SK-N-SH (cell line): ENCODE results near the gene DHPS.

Source experiments
- CHD2 ChIP-seq: fragments of 150-350 bp; IDR thresholded peaks from 2 replicates; pipeline ENCODE4 v1.6.1; 2018; ENCODE audit warnings: low read length; ENCODE audit not compliant: partially characterized antibody
- EP300 ChIP-seq, 2 experiments: IDR thresholded peaks; 2 replicates each; pipeline versions ENCODE4 v1.4.0 to v1.6.1; 2012; ENCODE audit warnings: borderline replicate concordance in 1 of 2, low read depth in 1 of 2, low read length in 1 of 2
- EZH2phosphoT487 ChIP-seq: fragments of 200-600 bp; sonication (generic); IDR thresholded peaks from 2 replicates; pipeline ENCODE4 v1.6.1; 2017; ENCODE audit warnings: low read depth, mixed run types, mild to moderate bottlenecking, antibody characterized with exemption, moderate library complexity, borderline replicate concordance
- FOXM1 ChIP-seq: IDR thresholded peaks from 2 replicates; pipeline ENCODE4 v1.4.0; 2012; ENCODE audit warnings: low read depth, mild to moderate bottlenecking
- RCOR1 ChIP-seq: fragments of 150-350 bp; IDR thresholded peaks from 2 replicates; pipeline ENCODE4 v1.6.1; 2017; ENCODE audit warnings: antibody characterized with exemption, low read length
- TF ChIP-seq, protein P1 (sequence below): IDR thresholded peaks from 2 replicates; pipeline ENCODE4 v1.6.1; 2012; ENCODE audit warnings: mild to moderate bottlenecking, low read depth, low read length, moderate library complexity
- TF ChIP-seq, protein P2 (sequence below): fragments of 200-600 bp; sonication (generic); IDR thresholded peaks from 2 replicates; pipeline ENCODE4 v1.6.1; 2017; ENCODE audit warnings: antibody characterized with exemption, mild to moderate bottlenecking, moderate library complexity

DNA sequence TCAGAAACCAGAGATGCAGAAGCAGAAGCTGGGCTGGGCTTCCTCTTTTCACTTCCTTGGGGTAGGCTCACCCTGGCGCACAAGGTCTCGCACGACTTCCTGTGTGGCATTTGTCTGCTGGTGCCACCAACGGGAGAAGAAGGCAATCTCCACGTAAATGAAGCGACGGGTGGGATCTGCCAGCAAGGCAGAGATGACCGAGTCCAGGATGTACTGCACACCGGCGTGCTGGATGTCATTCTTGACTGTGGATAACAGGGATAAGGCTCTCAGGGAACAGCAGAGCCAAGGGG, 16.5 kb downstream of the DHPS start:
- TF ChIP-seq EZH2phosphoT487 (no peak), RCOR1 (no peak), FOXM1 (no peak), EP300 (IDR thresholded peaks at IDR 0.05; ENCODE audit: borderline replicate concordance in 1 of 2, low read depth in 1 of 2, low read length in 1 of 2) (no peak), CHD2 (no peak)
- TF ChIP-seq, protein P1, sequence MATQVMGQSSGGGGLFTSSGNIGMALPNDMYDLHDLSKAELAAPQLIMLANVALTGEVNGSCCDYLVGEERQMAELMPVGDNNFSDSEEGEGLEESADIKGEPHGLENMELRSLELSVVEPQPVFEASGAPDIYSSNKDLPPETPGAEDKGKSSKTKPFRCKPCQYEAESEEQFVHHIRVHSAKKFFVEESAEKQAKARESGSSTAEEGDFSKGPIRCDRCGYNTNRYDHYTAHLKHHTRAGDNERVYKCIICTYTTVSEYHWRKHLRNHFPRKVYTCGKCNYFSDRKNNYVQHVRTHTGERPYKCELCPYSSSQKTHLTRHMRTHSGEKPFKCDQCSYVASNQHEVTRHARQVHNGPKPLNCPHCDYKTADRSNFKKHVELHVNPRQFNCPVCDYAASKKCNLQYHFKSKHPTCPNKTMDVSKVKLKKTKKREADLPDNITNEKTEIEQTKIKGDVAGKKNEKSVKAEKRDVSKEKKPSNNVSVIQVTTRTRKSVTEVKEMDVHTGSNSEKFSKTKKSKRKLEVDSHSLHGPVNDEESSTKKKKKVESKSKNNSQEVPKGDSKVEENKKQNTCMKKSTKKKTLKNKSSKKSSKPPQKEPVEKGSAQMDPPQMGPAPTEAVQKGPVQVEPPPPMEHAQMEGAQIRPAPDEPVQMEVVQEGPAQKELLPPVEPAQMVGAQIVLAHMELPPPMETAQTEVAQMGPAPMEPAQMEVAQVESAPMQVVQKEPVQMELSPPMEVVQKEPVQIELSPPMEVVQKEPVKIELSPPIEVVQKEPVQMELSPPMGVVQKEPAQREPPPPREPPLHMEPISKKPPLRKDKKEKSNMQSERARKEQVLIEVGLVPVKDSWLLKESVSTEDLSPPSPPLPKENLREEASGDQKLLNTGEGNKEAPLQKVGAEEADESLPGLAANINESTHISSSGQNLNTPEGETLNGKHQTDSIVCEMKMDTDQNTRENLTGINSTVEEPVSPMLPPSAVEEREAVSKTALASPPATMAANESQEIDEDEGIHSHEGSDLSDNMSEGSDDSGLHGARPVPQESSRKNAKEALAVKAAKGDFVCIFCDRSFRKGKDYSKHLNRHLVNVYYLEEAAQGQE, result no peak
- TF ChIP-seq, protein P2, sequence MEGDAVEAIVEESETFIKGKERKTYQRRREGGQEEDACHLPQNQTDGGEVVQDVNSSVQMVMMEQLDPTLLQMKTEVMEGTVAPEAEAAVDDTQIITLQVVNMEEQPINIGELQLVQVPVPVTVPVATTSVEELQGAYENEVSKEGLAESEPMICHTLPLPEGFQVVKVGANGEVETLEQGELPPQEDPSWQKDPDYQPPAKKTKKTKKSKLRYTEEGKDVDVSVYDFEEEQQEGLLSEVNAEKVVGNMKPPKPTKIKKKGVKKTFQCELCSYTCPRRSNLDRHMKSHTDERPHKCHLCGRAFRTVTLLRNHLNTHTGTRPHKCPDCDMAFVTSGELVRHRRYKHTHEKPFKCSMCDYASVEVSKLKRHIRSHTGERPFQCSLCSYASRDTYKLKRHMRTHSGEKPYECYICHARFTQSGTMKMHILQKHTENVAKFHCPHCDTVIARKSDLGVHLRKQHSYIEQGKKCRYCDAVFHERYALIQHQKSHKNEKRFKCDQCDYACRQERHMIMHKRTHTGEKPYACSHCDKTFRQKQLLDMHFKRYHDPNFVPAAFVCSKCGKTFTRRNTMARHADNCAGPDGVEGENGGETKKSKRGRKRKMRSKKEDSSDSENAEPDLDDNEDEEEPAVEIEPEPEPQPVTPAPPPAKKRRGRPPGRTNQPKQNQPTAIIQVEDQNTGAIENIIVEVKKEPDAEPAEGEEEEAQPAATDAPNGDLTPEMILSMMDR, result no peak
